Naive thymus-derived CD4-positive, alpha-beta T cell (primary cell): Measurements from ENCODE around the gene ACP4. TPM values are rescaled to one million over a fixed set of nuclear protein-coding genes. Genes with fewer than 3 reads are reported as not detected.

Experiments used
- ATAC-seq: fragments of 150-1000 bp; cut with Tn5 transposase; 2 replicates; pipeline ENCODE4 v1.10.0; 2021; ENCODE audit warnings: mild to moderate bottlenecking, moderate library complexity
- CTCF ChIA-PET: fragments of 350-600 bp; sonication (Branson Sonifier 250); formaldehyde crosslinking; loops from one replicate; lab custom pipeline; 2021; ENCODE audit warnings: antibody characterized with exemption; lab: Charles Lee
- POLR2A ChIA-PET: fragments of 350-600 bp; sonication (Branson Sonifier 250); formaldehyde crosslinking; loops from one replicate; lab custom pipeline; 2021; ENCODE audit warnings: antibody characterized with exemption, inconsistent platforms; lab: Charles Lee
- DNase-seq, 9 donors: peaks; one replicate each; pipeline versions ENCODE4 v3.0.0 to v3.0.0-alpha.2; 2020 to 2022; ENCODE audit warnings: mixed read lengths in 1 of 9
- H3K27ac ChIP-seq: one replicate; pipeline ENCODE4 v1.7.0; 2013; ENCODE audit warnings: mild to moderate bottlenecking, low read depth, low read length, moderate library complexity
- H3K27me3 ChIP-seq, 2 donors: one replicate each; pipeline ENCODE4 v1.7.0; 2013; ENCODE audit warnings: low read length in 2 of 2, mild to moderate bottlenecking in 2 of 2, moderate library complexity in 2 of 2; ENCODE audit not compliant: control insufficient read depth in 2 of 2, insufficient read depth in 2 of 2
- H3K36me3 ChIP-seq, 3 experiments: 1 replicate in 2 of 3; 2 replicates in 1 of 3; pipeline ENCODE4 v1.7.0; 2013; ENCODE audit warnings: low read length in 3 of 3, mild to moderate bottlenecking in 3 of 3, moderate library complexity in 1 of 3; ENCODE audit not compliant: insufficient read depth in 3 of 3, control insufficient read depth in 2 of 3
- H3K4me1 ChIP-seq, 2 donors: one replicate each; pipeline ENCODE4 v1.7.0; 2013; ENCODE audit warnings: low read length in 2 of 2, mild to moderate bottlenecking in 2 of 2, moderate library complexity in 1 of 2; ENCODE audit not compliant: control insufficient read depth in 2 of 2, insufficient read depth in 2 of 2
- H3K4me3 ChIP-seq: 2 replicates; pipeline ENCODE4 v1.7.0; 2013; ENCODE audit warnings: mild to moderate bottlenecking, low read length
- H3K9me3 ChIP-seq, 3 experiments: 1 replicate in 2 of 3; 2 replicates in 1 of 3; pipeline ENCODE4 v1.7.0; 2013; ENCODE audit warnings: low read length in 3 of 3; ENCODE audit not compliant: control insufficient read depth in 2 of 3
- H3K27ac Mint-ChIP-seq, 9 donors: one replicate each; pipeline ENCODE4 v1.8.0; 2020 to 2022; ENCODE audit warnings: mixed read lengths in 9 of 9, mild to moderate bottlenecking in 8 of 9, moderate library complexity in 5 of 9, inconsistent platforms in 2 of 9
- H3K27me3 Mint-ChIP-seq, 5 donors: one replicate each; pipeline ENCODE4 v1.8.0; 2021 to 2022; ENCODE audit warnings: mixed read lengths in 5 of 5, mild to moderate bottlenecking in 1 of 5
- H3K36me3 Mint-ChIP-seq, 5 donors: one replicate each; pipeline ENCODE4 v1.8.0; 2020 to 2022; ENCODE audit warnings: mixed read lengths in 5 of 5, mild to moderate bottlenecking in 3 of 5, inconsistent platforms in 1 of 5
- H3K4me1 Mint-ChIP-seq, 7 donors: one replicate each; pipeline ENCODE4 v1.8.0; 2020 to 2022; ENCODE audit warnings: mixed read lengths in 7 of 7, mild to moderate bottlenecking in 3 of 7, inconsistent platforms in 1 of 7
- H3K4me3 Mint-ChIP-seq, 10 donors: one replicate each; pipeline ENCODE4 v1.8.0; 2020 to 2022; ENCODE audit warnings: mild to moderate bottlenecking in 10 of 10, mixed read lengths in 10 of 10, moderate library complexity in 6 of 10, inconsistent platforms in 2 of 10
- H3K9me3 Mint-ChIP-seq, 11 donors: one replicate each; pipeline ENCODE4 v1.8.0; 2020 to 2022; ENCODE audit warnings: mixed read lengths in 11 of 11, mild to moderate bottlenecking in 4 of 11, inconsistent platforms in 1 of 11, moderate library complexity in 1 of 11
- intact Hi-C, 2 donors: fragments of 100-400 bp; cut with micrococcal nuclease; formaldehyde crosslinking; loops; one replicate each; pipeline ENCODE4 v1.15.1; 2023
- polyA plus RNA-seq, 2 donors: library from polyadenylated mRNA; unstranded; fragments of 300-500 nt; fragmentation: Illumina TruSeq; gene quantifications; one replicate each; pipeline ENCODE4 v1.2.3, GENCODE V29; 2021
- total RNA-seq, 6 experiments: library from RNA in 5 of 6; stranded (reverse) in 5 of 6; gene quantifications; 1 replicate in 5 of 6; 2 replicates in 1 of 6; pipeline ENCODE4 v1.2.3 and lab custom pipeline; 2021 to 2026

ACP4 gene
- total and polyA plus RNA-seq, 7 experiments from 2014 or later, result not detected

GRCh38 chr19:50836543-50837195 lies 46.5 kb downstream of the ACP4 start:
- Histone ChIP-seq H3K36me3 (no peaks in the 10 kb centered on the region), H3K4me1 (peaks cover 4 to 8% of the 10 kb centered on the region in 2 donors), H3K27me3 (peaks cover 0 to 3% of the 10 kb centered on the region in 2 donors), H3K9me3 (no peaks in the 10 kb centered on the region), H3K27ac (no peak overlapping the region), H3K4me3 (no peak overlapping the region)
- Mint-ChIP-seq H3K9me3 (peaks cover 0 to 14% (median 5%) of the 10 kb centered on the region in 11 donors), H3K27me3 (peaks cover 29 to 60% (median 45%) of the 10 kb centered on the region in 5 donors), H3K4me1 (peaks cover 5 to 25% (median 11%) of the 10 kb centered on the region in 7 donors), H3K27ac (no peak overlapping the region), H3K4me3 (peak overlapping the region in 9 of 10 donors; percentile 78 to 94 (median 87)), H3K36me3 (no peaks in the 10 kb centered on the region)
- CTCF ChIA-PET, result no interaction called here
- ATAC-seq (no peak), DNase-seq (no peak)
- POLR2A ChIA-PET, result interaction anchor here (0.6 kb wide), 1 partner anchor 462 kb away, joined by 3 read pairs; no protein-coding TSS in a partner anchor
- intact Hi-C loops, result loop anchor here in 1 of 2 donors (1.0 kb wide), 1 partner anchor 32 kb away; no protein-coding TSS in a partner anchor

DNA sequence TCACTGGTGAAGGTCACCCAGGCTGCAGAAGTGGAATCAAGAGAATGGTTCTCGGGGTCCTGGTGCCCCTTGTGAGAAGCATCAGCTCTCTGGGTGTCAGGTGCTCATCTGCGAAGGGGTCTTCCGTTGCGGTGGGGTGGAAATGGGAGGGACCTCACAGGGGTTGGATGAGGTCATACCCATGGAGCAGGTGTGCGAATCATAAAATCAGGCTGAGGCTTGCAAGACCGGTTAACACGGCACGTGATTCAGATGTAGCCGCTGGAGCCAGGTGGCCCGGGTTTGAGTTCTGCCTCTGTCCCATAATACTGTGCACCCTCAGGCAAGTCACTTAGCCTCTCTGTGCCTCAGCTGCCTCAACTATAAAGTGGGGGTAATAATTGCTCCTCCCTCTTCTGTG lies 47.1 kb downstream of the ACP4 start:
- no peak overlapping the region for H3K27ac Mint-ChIP-seq
- POLR2A ChIA-PET, result interaction anchor here (0.6 kb wide), 1 partner anchor 463 kb away, joined by 3 read pairs; no protein-coding TSS in a partner anchor
- peaks cover 0 to 3% of the 10 kb centered on the region in 2 donors for H3K27me3 ChIP-seq

DNA sequence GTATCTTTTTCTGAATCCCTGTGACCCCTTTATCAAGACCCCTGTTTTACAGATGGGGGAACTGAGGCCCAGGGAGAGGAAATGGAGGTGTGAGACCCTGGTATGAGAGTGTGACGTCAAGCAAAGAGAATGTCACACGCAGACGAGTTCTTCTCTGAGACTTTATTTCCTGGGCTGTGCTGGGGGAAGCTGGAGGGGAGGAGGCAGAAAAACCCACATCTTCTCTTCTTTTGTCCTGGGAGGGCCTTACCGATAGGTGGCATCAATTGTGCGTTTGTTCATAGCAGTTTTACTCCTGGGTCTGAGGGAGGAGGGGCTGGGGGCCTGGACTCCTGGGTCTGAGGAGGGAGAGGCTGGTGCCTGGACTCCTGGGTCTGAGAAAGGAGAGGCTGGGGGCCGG lies 48.0 kb downstream of the ACP4 start:
- H3K9me3 Mint-ChIP-seq, result peaks cover 1 to 30% (median 10%) of the 10 kb centered on the region in 11 donors
- Histone ChIP-seq H3K36me3 (no peaks in the 10 kb centered on the region), H3K27me3 (peaks cover 0 to 3% of the 10 kb centered on the region in 2 donors), H3K9me3 (peaks cover 0 to 7% (median 0%) of the 10 kb centered on the region in 3 experiments), H3K4me1 (peaks cover 4 to 8% of the 10 kb centered on the region in 2 donors), H3K4me3 (no peak overlapping the region), H3K27ac (no peak overlapping the region)
- ATAC-seq (no peak), DNase-seq (no peak)
- ChIA-PET POLR2A (no interaction called here), CTCF (no interaction called here)
- peaks cover 29 to 45% (median 36%) of the 10 kb centered on the region in 5 donors for H3K27me3 Mint-ChIP-seq
- H3K4me3 Mint-ChIP-seq, result peak overlapping the region in 3 of 10 donors; percentile 10 to 38 (median 32)
- H3K27ac Mint-ChIP-seq, result no peak overlapping the region
- peaks cover 5 to 25% (median 11%) of the 10 kb centered on the region in 7 donors for H3K4me1 Mint-ChIP-seq
- intact Hi-C loops, result no loop called here
- peaks cover 0 to 5% (median 0%) of the 10 kb centered on the region in 5 donors for H3K36me3 Mint-ChIP-seq

More for the DNA sequence above, 47.1 kb downstream of the ACP4 start:
- DNase-seq (no peak), ATAC-seq (no peak)
- peaks cover 5 to 25% (median 11%) of the 10 kb centered on the region in 7 donors for H3K4me1 Mint-ChIP-seq
- CTCF ChIA-PET, result no interaction called here
- no peaks in the 10 kb centered on the region for H3K36me3 Mint-ChIP-seq
- no peaks in the 10 kb centered on the region for H3K36me3 ChIP-seq
- no peak overlapping the region for H3K27ac ChIP-seq
- peaks cover 0 to 1% (median 0%) of the 10 kb centered on the region in 3 experiments for H3K9me3 ChIP-seq
- H3K4me3 ChIP-seq, result no peak overlapping the region
- H3K4me3 Mint-ChIP-seq, result peak overlapping the region in 9 of 10 donors; percentile 27 to 92 (median 78)
- H3K4me1 ChIP-seq, result peaks cover 4 to 8% of the 10 kb centered on the region in 2 donors
- intact Hi-C loops, result no loop called here
- H3K27me3 Mint-ChIP-seq, result peaks cover 29 to 54% (median 39%) of the 10 kb centered on the region in 5 donors
- H3K9me3 Mint-ChIP-seq, result peaks cover 0 to 20% (median 5%) of the 10 kb centered on the region in 11 donors

DNA sequence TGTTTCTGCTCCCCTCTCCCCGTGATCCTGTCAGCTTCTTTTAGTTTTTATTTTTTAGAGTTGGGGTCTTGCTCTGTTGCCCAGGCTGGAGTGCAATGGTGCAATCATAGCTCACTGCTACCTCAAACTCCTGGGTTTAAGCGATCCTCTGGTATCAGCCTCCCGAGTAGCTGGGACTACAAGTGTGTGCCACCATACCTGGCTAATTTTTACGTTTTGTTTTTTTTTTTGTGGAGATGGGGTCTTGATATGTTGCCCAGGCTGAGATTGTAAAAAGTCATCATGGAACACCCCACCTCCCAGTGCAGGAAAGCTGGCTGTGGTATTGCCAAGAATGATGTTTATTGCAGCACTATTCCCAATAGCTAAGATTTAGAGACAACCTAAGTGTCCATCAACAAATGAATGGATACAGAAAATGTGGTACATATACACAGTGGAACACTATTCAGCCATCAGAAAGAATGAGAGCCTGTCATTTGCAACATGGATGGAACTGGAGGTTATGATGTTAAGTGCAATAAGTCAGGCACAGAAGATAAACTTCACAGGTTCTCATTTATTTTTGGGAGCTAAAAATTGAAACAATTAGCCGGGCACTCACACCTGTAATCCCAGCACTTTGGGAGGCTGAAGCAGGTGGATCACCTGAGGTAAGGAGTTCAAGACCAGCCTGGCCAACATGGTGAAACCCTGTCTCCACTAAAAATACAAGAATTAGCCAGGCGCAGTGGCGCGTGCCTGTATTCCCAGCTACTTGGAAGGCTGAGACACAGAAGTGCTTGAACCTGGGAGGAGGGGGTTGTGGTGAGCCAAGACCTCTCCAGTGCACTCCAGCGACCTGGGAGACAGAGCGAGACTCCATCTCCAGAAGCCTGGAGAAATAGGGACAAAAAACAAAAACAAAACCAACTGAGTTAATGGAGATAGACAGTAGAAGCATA lies 49.8 kb downstream of the ACP4 start:
- POLR2A ChIA-PET, result no interaction called here
- Mint-ChIP-seq H3K9me3 (peaks cover 2 to 47% (median 20%) of the 10 kb centered on the region in 11 donors), H3K4me3 (no peak overlapping the region), H3K27ac (no peak overlapping the region), H3K36me3 (peaks cover 0 to 9% (median 3%) of the 10 kb centered on the region in 5 donors), H3K27me3 (peaks cover 22 to 51% (median 28%) of the 10 kb centered on the region in 5 donors), H3K4me1 (peaks cover 5 to 24% (median 11%) of the 10 kb centered on the region in 7 donors)
- intact Hi-C loops, result no loop called here
- ATAC-seq (no peak), DNase-seq (no peak)
- CTCF ChIA-PET, result interaction anchor here (1.0 kb wide), 1 partner anchor 82 kb away, joined by 4 read pairs; no protein-coding TSS in a partner anchor
- H3K4me1 ChIP-seq, result peaks cover 4 to 6% of the 10 kb centered on the region in 2 donors
- H3K27ac ChIP-seq, result no peak overlapping the region
- peaks cover 0 to 3% of the 10 kb centered on the region in 2 donors for H3K27me3 ChIP-seq
- no peaks in the 10 kb centered on the region for H3K36me3 ChIP-seq
- no peak overlapping the region for H3K4me3 ChIP-seq
- peaks cover 0 to 23% (median 0%) of the 10 kb centered on the region in 3 experiments for H3K9me3 ChIP-seq

GRCh38 chr19:50842130-50842529 lies 51.9 kb downstream of the ACP4 start:
- Mint-ChIP-seq H3K27ac (no peak overlapping the region), H3K27me3 (peaks cover 17 to 46% (median 21%) of the 10 kb centered on the region in 5 donors), H3K9me3 (peaks cover 2 to 55% (median 26%) of the 10 kb centered on the region in 11 donors), H3K4me3 (no peak overlapping the region), H3K36me3 (peaks cover 0 to 9% (median 3%) of the 10 kb centered on the region in 5 donors), H3K4me1 (peaks cover 0 to 7% (median 0%) of the 10 kb centered on the region in 7 donors)
- Histone ChIP-seq H3K27ac (no peak overlapping the region), H3K4me1 (no peaks in the 10 kb centered on the region), H3K27me3 (peaks cover 0 to 2% of the 10 kb centered on the region in 2 donors), H3K9me3 (peaks cover 0 to 23% (median 0%) of the 10 kb centered on the region in 3 experiments), H3K4me3 (no peak overlapping the region), H3K36me3 (no peaks in the 10 kb centered on the region)
- POLR2A ChIA-PET, result no interaction called here
- CTCF ChIA-PET, result no interaction called here
- ATAC-seq (no peak), DNase-seq (no peak)
- intact Hi-C loops, result no loop called here

DNA sequence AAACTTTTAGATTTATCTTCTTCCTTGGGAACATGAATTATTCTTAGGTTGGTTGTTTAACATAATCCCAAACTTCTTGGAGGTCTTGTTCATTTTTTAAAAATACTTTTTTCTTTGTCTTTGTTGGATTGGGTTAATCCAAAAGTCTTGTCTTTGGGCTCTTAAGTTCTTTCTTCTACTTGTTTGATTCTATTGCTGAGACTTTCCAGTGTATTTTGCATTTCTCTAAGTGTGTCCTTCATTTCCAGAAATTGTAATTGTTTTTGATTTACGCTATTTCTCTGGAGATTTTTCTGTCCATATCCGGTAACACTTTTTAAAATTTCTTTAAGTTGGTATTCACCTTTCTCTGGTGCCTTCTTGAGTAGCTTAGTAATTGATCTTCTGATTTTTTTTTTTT lies 53.0 kb downstream of the ACP4 start:
- H3K9me3 Mint-ChIP-seq, result peaks cover 2 to 55% (median 25%) of the 10 kb centered on the region in 11 donors
- peaks cover 0 to 9% (median 3%) of the 10 kb centered on the region in 5 donors for H3K36me3 Mint-ChIP-seq
- no peaks in the 10 kb centered on the region for H3K36me3 ChIP-seq
- POLR2A ChIA-PET, result no interaction called here
- no peak overlapping the region for H3K4me3 Mint-ChIP-seq
- no peak overlapping the region for H3K4me3 ChIP-seq
- peaks cover 0 to 23% (median 0%) of the 10 kb centered on the region in 3 experiments for H3K9me3 ChIP-seq
- intact Hi-C loops, result no loop called here
- H3K27me3 ChIP-seq, result no peaks in the 10 kb centered on the region
- DNase-seq (no peak), ATAC-seq (no peak)
- peaks cover 12 to 41% (median 18%) of the 10 kb centered on the region in 5 donors for H3K27me3 Mint-ChIP-seq
- H3K27ac ChIP-seq, result no peak overlapping the region
- CTCF ChIA-PET, result interaction anchor here (0.6 kb wide), 1 partner anchor 425 kb away, joined by 3 read pairs; no protein-coding TSS in a partner anchor
- no peak overlapping the region for H3K27ac Mint-ChIP-seq
- H3K4me1 ChIP-seq, result no peaks in the 10 kb centered on the region
- peaks cover 0 to 2% (median 0%) of the 10 kb centered on the region in 7 donors for H3K4me1 Mint-ChIP-seq
